Measurements from ENCODE around the gene ARHGAP30. TPM values are rescaled to one million over a fixed set of nuclear protein-coding genes. Genes with fewer than 3 reads are reported as not detected.
A peak's percentile ranks its signal among the peaks of the same experiment; 100 is the strongest.

The ARHGAP30 gene
- total and polyA plus RNA-seq, 8 donors = 2.6 to 28.6 (median 6.5) TPM

- H3K27me3 ChIP-seq = peaks cover 0 to 4% (median 0%) of the 10 kb centered on the region in 3 donors
- no peaks in the 10 kb centered on the region for H3K4me1 ChIP-seq
- DNase-seq = no peak
- TF ChIP-seq POLR2AphosphoS5 (IDR thresholded peaks at IDR 0.05) (no peak), EP300 (IDR thresholded peaks at IDR 0.05) (no peak), POLR2A (IDR thresholded peaks at IDR 0.05) (no peak)
- TF ChIP-seq, protein P1, sequence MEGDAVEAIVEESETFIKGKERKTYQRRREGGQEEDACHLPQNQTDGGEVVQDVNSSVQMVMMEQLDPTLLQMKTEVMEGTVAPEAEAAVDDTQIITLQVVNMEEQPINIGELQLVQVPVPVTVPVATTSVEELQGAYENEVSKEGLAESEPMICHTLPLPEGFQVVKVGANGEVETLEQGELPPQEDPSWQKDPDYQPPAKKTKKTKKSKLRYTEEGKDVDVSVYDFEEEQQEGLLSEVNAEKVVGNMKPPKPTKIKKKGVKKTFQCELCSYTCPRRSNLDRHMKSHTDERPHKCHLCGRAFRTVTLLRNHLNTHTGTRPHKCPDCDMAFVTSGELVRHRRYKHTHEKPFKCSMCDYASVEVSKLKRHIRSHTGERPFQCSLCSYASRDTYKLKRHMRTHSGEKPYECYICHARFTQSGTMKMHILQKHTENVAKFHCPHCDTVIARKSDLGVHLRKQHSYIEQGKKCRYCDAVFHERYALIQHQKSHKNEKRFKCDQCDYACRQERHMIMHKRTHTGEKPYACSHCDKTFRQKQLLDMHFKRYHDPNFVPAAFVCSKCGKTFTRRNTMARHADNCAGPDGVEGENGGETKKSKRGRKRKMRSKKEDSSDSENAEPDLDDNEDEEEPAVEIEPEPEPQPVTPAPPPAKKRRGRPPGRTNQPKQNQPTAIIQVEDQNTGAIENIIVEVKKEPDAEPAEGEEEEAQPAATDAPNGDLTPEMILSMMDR (IDR thresholded peaks at IDR 0.05) = no peak
- no peak overlapping the region for H3K4me3 ChIP-seq
- intact Hi-C loops (cut with DNase I; ENCODE audit: low total_unique reads) = no loop called here
- no peaks in the 10 kb centered on the region for H3K9me3 ChIP-seq
- no peak overlapping the region for H3K27ac ChIP-seq
- WGBS, 5 donors = 78 to 91% (median 83%) methylated on average over 10 to 12 of the region's 12 CpGs
- H3K36me3 ChIP-seq = peaks cover 0 to 44% (median 13%) of the 10 kb centered on the region in 4 donors
These were observed 5.1 kb upstream of the ARHGAP30 start for GRCh38 chr1:161074676-161075368.

- peak in 1 of 2 donors; percentile 41 for DNase-seq
- WGBS, 5 donors = 49 to 72% (median 61%) methylated on average over 4 to 7 of the region's 7 CpGs
- H3K27me3 ChIP-seq = no peaks in the 10 kb centered on the region
- TF ChIP-seq, protein P1 (IDR thresholded peaks at IDR 0.05) = peak in 1 of 7 experiments; percentile 2
- no peak for TF ChIP-seq EP300 (IDR thresholded peaks at IDR 0.05)
- H3K27ac ChIP-seq = no peak overlapping the region
- H3K9me3 ChIP-seq = no peaks in the 10 kb centered on the region
- H3K4me1 ChIP-seq = peaks cover 0 to 5% (median 0%) of the 10 kb centered on the region in 4 donors
- no peak overlapping the region for H3K4me3 ChIP-seq
- intact Hi-C loops (cut with DNase I; ENCODE audit: low total_unique reads) = no loop called here
- peaks cover 0 to 35% (median 13%) of the 10 kb centered on the region in 4 donors for H3K36me3 ChIP-seq
These were observed 3.9 kb upstream of the ARHGAP30 start for GRCh38 chr1:161073474-161074121.

- intact Hi-C loops (cut with DNase I; ENCODE audit: low total_unique reads) = no loop called here
- TF ChIP-seq, protein P1 (IDR thresholded peaks at IDR 0.05) = no peak
- TF ChIP-seq POLR2A (IDR thresholded peaks at IDR 0.05) = no peak
- no peak for TF ChIP-seq EP300 (IDR thresholded peaks at IDR 0.05)
- TF ChIP-seq POLR2AphosphoS5 (IDR thresholded peaks at IDR 0.05) = no peak
- H3K27me3 ChIP-seq = no peaks in the 10 kb centered on the region
- H3K9me3 ChIP-seq = no peaks in the 10 kb centered on the region
- no peak overlapping the region for H3K27ac ChIP-seq
- 89 to 93% (median 92%) methylated on average over 19 of the region's 19 CpGs for WGBS, 5 donors
- peaks cover 0 to 5% (median 0%) of the 10 kb centered on the region in 4 donors for H3K4me1 ChIP-seq
- no peak overlapping the region for H3K4me3 ChIP-seq
- H3K36me3 ChIP-seq = peaks cover 0 to 35% (median 13%) of the 10 kb centered on the region in 4 donors
- DNase-seq = no peak
These were observed 3.2 kb upstream of the ARHGAP30 start for GRCh38 chr1:161072751-161073449.

GRCh38 chr1:161071886-161072371, 2.2 kb upstream of the ARHGAP30 start:
- 44 to 69% (median 55%) methylated on average over 9 of the region's 9 CpGs for WGBS, 5 donors
- no peak overlapping the region for H3K4me3 ChIP-seq
- DNase-seq = peak; percentile 74 to 76
- no peak overlapping the region for H3K27ac ChIP-seq
- H3K27me3 ChIP-seq = no peaks in the 10 kb centered on the region
- TF ChIP-seq, protein P1 (IDR thresholded peaks at IDR 0.05) = peak in 5 of 7 experiments; percentile 31 to 70 (median 54)
- no peak for TF ChIP-seq EP300 (IDR thresholded peaks at IDR 0.05)
- intact Hi-C loops (cut with DNase I; ENCODE audit: low total_unique reads) = no loop called here
- H3K36me3 ChIP-seq = peaks cover 0 to 31% (median 13%) of the 10 kb centered on the region in 4 donors
- peaks cover 0 to 10% (median 0%) of the 10 kb centered on the region in 4 donors for H3K4me1 ChIP-seq
- no peaks in the 10 kb centered on the region for H3K9me3 ChIP-seq
